MCF 10A (cell line): Measurements from ENCODE around the gene SNX13. TPM values are rescaled to one million over a fixed set of nuclear protein-coding genes. Genes with fewer than 3 reads are reported as not detected.

Experiments
- BruUV-seq: library from RNA; stranded (reverse); fragments of 400-500 nt; replicated peaks from 2 replicates; lab custom pipeline; 2021; lab: Mats Ljungman, UMichigan
- CTCF ChIA-PET: fragments of 300-600 bp; sonication (Branson Sonifier 250); formaldehyde crosslinking; extraction: SDS; loops from one replicate; lab custom pipeline; 2021; ENCODE audit warnings: antibody characterized with exemption, inconsistent platforms; lab: Yijun Ruan, JAX
- POLR2A ChIA-PET: fragments of 300-600, 350-650 bp; sonication (Branson Sonifier 250); formaldehyde crosslinking; extraction: SDS; loops from one replicate; lab custom pipeline; 2020; ENCODE audit warnings: antibody characterized with exemption, inconsistent platforms; lab: Yijun Ruan, JAX
- DNase-seq: peaks from one replicate; pipeline ENCODE4 v3.0.0-alpha.2; 2018; ENCODE audit not compliant: unreplicated experiment
- H3K27ac Mint-ChIP-seq: one replicate; pipeline ENCODE4 v1.8.0; 2022; ENCODE audit warnings: mild to moderate bottlenecking, low read depth, mixed read lengths; ENCODE audit not compliant: unreplicated experiment
- H3K27me3 Mint-ChIP-seq: one replicate; pipeline ENCODE4 v1.8.0; 2022; ENCODE audit warnings: mixed read lengths; ENCODE audit not compliant: insufficient read depth, unreplicated experiment
- H3K36me3 Mint-ChIP-seq: one replicate; pipeline ENCODE4 v1.8.0; 2022; ENCODE audit warnings: mild to moderate bottlenecking, moderate library complexity, mixed read lengths; ENCODE audit not compliant: insufficient read depth, unreplicated experiment
- H3K4me1 Mint-ChIP-seq: one replicate; pipeline ENCODE4 v1.8.0; 2022; ENCODE audit warnings: mixed read lengths; ENCODE audit not compliant: insufficient read depth, unreplicated experiment
- H3K4me3 Mint-ChIP-seq: one replicate; pipeline ENCODE4 v1.8.0; 2022; ENCODE audit warnings: mild to moderate bottlenecking, moderate library complexity, mixed read lengths; ENCODE audit not compliant: unreplicated experiment
- H3K9me3 Mint-ChIP-seq: one replicate; pipeline ENCODE4 v1.8.0; 2022; ENCODE audit warnings: mixed read lengths; ENCODE audit not compliant: unreplicated experiment
- CTCF ChIP-seq: fragments of 200-600 bp; IDR thresholded peaks from one replicate; pipeline ENCODE4 v1.8.0; 2022; ENCODE audit warnings: antibody characterized with exemption, mild to moderate bottlenecking; ENCODE audit not compliant: unreplicated experiment
- intact Hi-C: fragments of 100-400 bp; cut with micrococcal nuclease; formaldehyde crosslinking; loops from 2 replicates; pipeline ENCODE4 v1.14.1; 2022
- total RNA-seq: library from RNA; stranded (reverse); gene quantifications from 2 replicates; pipeline ENCODE4 v1.2.3, GENCODE V29; 2022

SNX13 gene
- total RNA-seq, 1 experiment from 2014 or later = 38.5 TPM

GRCh38 chr7:17787257-17787656, 153.0 kb downstream of the SNX13 start:
- Mint-ChIP-seq H3K27ac (peak overlapping the region; percentile 20), H3K27me3 (no peaks in the 10 kb centered on the region), H3K4me3 (no peak overlapping the region), H3K4me1 (peaks cover 4% of the 10 kb centered on the region), H3K9me3 (no peaks in the 10 kb centered on the region), H3K36me3 (peaks cover 12% of the 10 kb centered on the region)
- POLR2A ChIA-PET = interaction anchor here (1.0 to 6.0 kb wide), 2 partner anchors 10 to 13 kb away, joined by 3 to 30 read pairs; no protein-coding TSS in a partner anchor
- intact Hi-C loops = no loop called here
- TF ChIP-seq CTCF = no peak
- CTCF ChIA-PET = interaction anchor here (0.6 to 1.8 kb wide), 3 partner anchors 12 to 378 kb away, joined by 3 to 4 read pairs (median 3); no protein-coding TSS in a partner anchor
- peak; percentile 26 for DNase-seq
- BruUV-seq = no TSS peak

GRCh38 chr7:17786314-17786852, 153.9 kb downstream of the SNX13 start:
- ChIA-PET POLR2A (interaction anchor here (0.9 to 6.0 kb wide), 3 partner anchors 9 to 12 kb away, joined by 3 to 30 read pairs (median 3); no protein-coding TSS in a partner anchor), CTCF (interaction anchor here (0.6 to 1.8 kb wide), 5 partner anchors 8 to 946 kb away, joined by 3 to 4 read pairs (median 3); no protein-coding TSS in a partner anchor)
- DNase-seq = no peak
- peaks cover 12% of the 10 kb centered on the region for H3K36me3 Mint-ChIP-seq
- BruUV-seq = no TSS peak
- no peak for TF ChIP-seq CTCF
- H3K9me3 Mint-ChIP-seq = no peaks in the 10 kb centered on the region
- H3K4me1 Mint-ChIP-seq = peaks cover 13% of the 10 kb centered on the region
- H3K4me3 Mint-ChIP-seq = no peak overlapping the region
- intact Hi-C loops = no loop called here
- H3K27me3 Mint-ChIP-seq = no peaks in the 10 kb centered on the region
- no peak overlapping the region for H3K27ac Mint-ChIP-seq

GRCh38 chr7:17782216-17782549, 158.1 kb downstream of the SNX13 start:
- Mint-ChIP-seq H3K27me3 (no peaks in the 10 kb centered on the region), H3K4me3 (no peak overlapping the region), H3K36me3 (peaks cover 16% of the 10 kb centered on the region), H3K9me3 (no peaks in the 10 kb centered on the region), H3K27ac (peak overlapping the region; percentile 80), H3K4me1 (peaks cover 14% of the 10 kb centered on the region)
- BruUV-seq = no TSS peak
- ChIA-PET POLR2A (interaction anchor here (1.3 to 6.0 kb wide), 2 partner anchors 8 to 10 kb away, joined by 6 to 30 read pairs; no protein-coding TSS in a partner anchor), CTCF (no interaction called here)
- intact Hi-C loops = no loop called here
- no peak for DNase-seq
- no peak for TF ChIP-seq CTCF

- DNase-seq = peak; percentile 46
- H3K4me1 Mint-ChIP-seq = peaks cover 14% of the 10 kb centered on the region
- ChIA-PET CTCF (no interaction called here), POLR2A (interaction anchor here (1.3 kb wide), 1 partner anchor 11 kb away, joined by 6 read pairs; no protein-coding TSS in a partner anchor)
- no peak overlapping the region for H3K4me3 Mint-ChIP-seq
- H3K36me3 Mint-ChIP-seq = peaks cover 19% of the 10 kb centered on the region
- TF ChIP-seq CTCF = no peak
- no peaks in the 10 kb centered on the region for H3K9me3 Mint-ChIP-seq
- no peaks in the 10 kb centered on the region for H3K27me3 Mint-ChIP-seq
- H3K27ac Mint-ChIP-seq = peak overlapping the region; percentile 80
- no TSS peak for BruUV-seq
- intact Hi-C loops = no loop called here
Observed at GRCh38 chr7:17781491-17782215, 158.6 kb downstream of the SNX13 start.
